ENCODE data around the gene EIF2AK2.
"Not testable (repeated sequence)": the region's sequence is repeated elsewhere in the genome, so short reads cannot be mapped to it uniquely, and the experiment has no call there.

EIF2AK2 gene

GRCh38 chr2:37156857-37157714 lies at the start of gene EIF2AK2:
Gene EIF2AK2 (minus strand): TSS chr2:37156980. CDS start chr2:37147806, 9,174 bp downstream.
- DNase-seq (ENCODE audit: low read depth): peak; percentile 76

- no peak for DNase-seq (ENCODE audit: low read depth)
These were observed 49.0 kb upstream of the EIF2AK2 start for GRCh38 chr2:37205689-37206341.

GRCh38 chr2:37205071-37205661 lies 48.4 kb upstream of the EIF2AK2 start:
- not testable (repeated sequence) for DNase-seq (ENCODE audit: low read depth)

- DNase-seq (ENCODE audit: low read depth): no peak
These were observed 46.9 kb upstream of the EIF2AK2 start for GRCh38 chr2:37203708-37204107.

GRCh38 chr2:37201766-37202165 lies 45.0 kb upstream of the EIF2AK2 start:
- peak; percentile 69 for DNase-seq (ENCODE audit: low read depth)

- peak; percentile 55 for DNase-seq (ENCODE audit: low read depth)
These were observed 44.4 kb upstream of the EIF2AK2 start for GRCh38 chr2:37201208-37201607.

- DNase-seq (ENCODE audit: low read depth): no peak
These were observed 41.9 kb upstream of the EIF2AK2 start for GRCh38 chr2:37198681-37199065.

- peak; percentile 72 for DNase-seq (ENCODE audit: low read depth)
These were observed 39.8 kb upstream of the EIF2AK2 start, which contains the start of gene CEBPZOS for GRCh38 chr2:37196320-37197195. Gene CEBPZOS (plus strand): TSS chr2:37196496. CDS start chr2:37199705, 3,209 bp downstream.

GRCh38 chr2:37195862-37196319 lies 39.1 kb upstream of the EIF2AK2 start:
- DNase-seq (ENCODE audit: low read depth): not testable (repeated sequence)

- no peak for DNase-seq (ENCODE audit: low read depth)
These were observed 35.8 kb upstream of the EIF2AK2 start for GRCh38 chr2:37192551-37192950.

GRCh38 chr2:37191747-37192146 lies 35.0 kb upstream of the EIF2AK2 start:
- DNase-seq (ENCODE audit: low read depth): no peak

- DNase-seq (ENCODE audit: low read depth): no peak
These were observed 34.5 kb upstream of the EIF2AK2 start for GRCh38 chr2:37191253-37191652.

- no peak for DNase-seq (ENCODE audit: low read depth)
These were observed 33.5 kb upstream of the EIF2AK2 start for GRCh38 chr2:37190290-37190689.

GRCh38 chr2:37189452-37190153 lies 32.8 kb upstream of the EIF2AK2 start:
- peak; percentile 92 for DNase-seq (ENCODE audit: low read depth)

GRCh38 chr2:37188570-37188969 lies 31.8 kb upstream of the EIF2AK2 start, which contains the start of gene SULT6B1:
Gene SULT6B1 (minus strand): TSS chr2:37188670. CDS start chr2:37188640, 30 bp downstream.
- DNase-seq (ENCODE audit: low read depth): no peak

- DNase-seq (ENCODE audit: low read depth): peak; percentile 68
These were observed 25.2 kb upstream of the EIF2AK2 start for GRCh38 chr2:37181726-37182684.

GRCh38 chr2:37180640-37181039 lies 23.9 kb upstream of the EIF2AK2 start:
- DNase-seq (ENCODE audit: low read depth): no peak

- DNase-seq (ENCODE audit: low read depth): no peak
These were observed 23.3 kb upstream of the EIF2AK2 start for GRCh38 chr2:37180006-37180639.

GRCh38 chr2:37173741-37174140 lies 17.0 kb upstream of the EIF2AK2 start:
- DNase-seq (ENCODE audit: low read depth): no peak

All from amniotic epithelial cell (primary cell).